ENCODE data around the gene JAK1.

DNA sequence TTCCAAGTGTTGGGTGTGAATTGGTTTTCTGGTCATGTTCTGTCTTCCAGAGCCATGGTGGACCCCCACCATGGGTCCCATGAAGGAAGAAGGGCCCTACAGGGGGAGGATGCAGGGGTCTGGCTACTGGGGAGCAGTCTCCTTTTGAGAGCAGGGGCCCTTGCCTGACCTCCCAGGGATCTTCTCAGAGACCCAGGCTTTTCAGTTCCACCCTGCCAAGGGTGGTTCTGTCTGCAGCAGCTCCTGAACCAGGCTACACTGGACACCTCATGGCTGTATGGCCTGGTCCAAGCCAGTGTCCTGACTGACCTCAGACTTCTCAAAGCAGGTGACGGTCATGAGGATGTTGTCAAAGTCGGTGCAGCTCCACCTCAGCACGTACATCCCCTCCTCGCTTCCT lies 109.0 kb downstream of the JAK1 start:
- TF ChIP-seq, protein P1, sequence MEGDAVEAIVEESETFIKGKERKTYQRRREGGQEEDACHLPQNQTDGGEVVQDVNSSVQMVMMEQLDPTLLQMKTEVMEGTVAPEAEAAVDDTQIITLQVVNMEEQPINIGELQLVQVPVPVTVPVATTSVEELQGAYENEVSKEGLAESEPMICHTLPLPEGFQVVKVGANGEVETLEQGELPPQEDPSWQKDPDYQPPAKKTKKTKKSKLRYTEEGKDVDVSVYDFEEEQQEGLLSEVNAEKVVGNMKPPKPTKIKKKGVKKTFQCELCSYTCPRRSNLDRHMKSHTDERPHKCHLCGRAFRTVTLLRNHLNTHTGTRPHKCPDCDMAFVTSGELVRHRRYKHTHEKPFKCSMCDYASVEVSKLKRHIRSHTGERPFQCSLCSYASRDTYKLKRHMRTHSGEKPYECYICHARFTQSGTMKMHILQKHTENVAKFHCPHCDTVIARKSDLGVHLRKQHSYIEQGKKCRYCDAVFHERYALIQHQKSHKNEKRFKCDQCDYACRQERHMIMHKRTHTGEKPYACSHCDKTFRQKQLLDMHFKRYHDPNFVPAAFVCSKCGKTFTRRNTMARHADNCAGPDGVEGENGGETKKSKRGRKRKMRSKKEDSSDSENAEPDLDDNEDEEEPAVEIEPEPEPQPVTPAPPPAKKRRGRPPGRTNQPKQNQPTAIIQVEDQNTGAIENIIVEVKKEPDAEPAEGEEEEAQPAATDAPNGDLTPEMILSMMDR (IDR thresholded peaks at IDR 0.05): no peak
- TF ChIP-seq POLR2AphosphoS5 (IDR thresholded peaks at IDR 0.05): no peak
- TF ChIP-seq POLR2A (IDR thresholded peaks at IDR 0.05): no peak
- no peak for TF ChIP-seq EP300 (IDR thresholded peaks at IDR 0.05)

Measured in upper lobe of left lung (tissue), 4 donors.